Adrenal gland (tissue), 5 donors: ENCODE measurements around the gene COL1A1.

Source experiments
- CTCF ChIP-seq, 6 experiments: fragments of 450-650 bp in 4 of 6; fragments of 200-600 bp in 2 of 6; sonication (generic) in 1 of 6; IDR thresholded peaks; 1 replicate in 5 of 6; 2 replicates in 1 of 6; pipeline versions ENCODE4 v1.5.1 to v1.8.0; 2016 to 2021; ENCODE audit warnings: antibody characterized with exemption in 6 of 6, mild to moderate bottlenecking in 2 of 6, moderate library complexity in 1 of 6
- POLR2A ChIP-seq, 2 donors: fragments of 450-650 bp; IDR thresholded peaks; one replicate each; pipeline ENCODE4 v1.6.1; 2017; ENCODE audit warnings: antibody characterized with exemption in 2 of 2, mild to moderate bottlenecking in 2 of 2, moderate library complexity in 1 of 2
- donor health status: DM: no; HTN: no; CAD: no.

GRCh38 chr17:50190293-50190602, 11.2 kb downstream of the COL1A1 start:
- no peak for TF ChIP-seq CTCF (IDR thresholded peaks at IDR 0.05)
- no peak for TF ChIP-seq POLR2A (IDR thresholded peaks at IDR 0.05)
